NCI-H446 treated with DMSO at 0.1 percent for 48 hours (cell line): ENCODE results near the gene NRSN2.
"Not testable (repeated sequence)": the region's sequence is repeated elsewhere in the genome, so short reads cannot be mapped to it uniquely, and the experiment has no call there.

Experiments used
- DNase-seq: peaks from one replicate; lab custom pipeline; 2025; lab: John Stamatoyannopoulos, UW

The NRSN2 gene

GRCh38 chr20:375265-375889, 28.5 kb downstream of the NRSN2 start:
- no peak for DNase-seq

- DNase-seq, result no peak
Observed at GRCh38 chr20:376089-376488, 29.2 kb downstream of the NRSN2 start.

GRCh38 chr20:376750-377149, 29.8 kb downstream of the NRSN2 start:
- DNase-seq, result no peak

- DNase-seq, result not testable (repeated sequence)
Observed at GRCh38 chr20:377578-377977, 30.7 kb downstream of the NRSN2 start.

- DNase-seq, result no peak
Observed at GRCh38 chr20:378961-379336, 32.0 kb downstream of the NRSN2 start.

GRCh38 chr20:380763-381580, 34.1 kb downstream of the NRSN2 start:
- DNase-seq, result no peak

GRCh38 chr20:381581-382290, 34.8 kb downstream of the NRSN2 start:
- DNase-seq, result peak; percentile 42

GRCh38 chr20:382291-383115, 35.6 kb downstream of the NRSN2 start:
- no peak for DNase-seq

- DNase-seq, result no peak
Observed at GRCh38 chr20:383889-384288, 37.0 kb downstream of the NRSN2 start.

GRCh38 chr20:384723-385122, 37.8 kb downstream of the NRSN2 start:
- DNase-seq, result no peak

- no peak for DNase-seq
Observed at GRCh38 chr20:385448-385847, 38.5 kb downstream of the NRSN2 start.

GRCh38 chr20:386634-387033, 39.7 kb downstream of the NRSN2 start:
- not testable (repeated sequence) for DNase-seq

GRCh38 chr20:387520-387919, 40.6 kb downstream of the NRSN2 start:
- no peak for DNase-seq

GRCh38 chr20:388034-388994, 41.4 kb downstream of the NRSN2 start:
- DNase-seq, result no peak

GRCh38 chr20:389220-389619, 42.3 kb downstream of the NRSN2 start:
- no peak for DNase-seq

GRCh38 chr20:391041-391711, 44.3 kb downstream of the NRSN2 start:
- DNase-seq, result no peak

- not testable (repeated sequence) for DNase-seq
Observed at GRCh38 chr20:393296-393695, 46.4 kb downstream of the NRSN2 start.

- no peak for DNase-seq
Observed at GRCh38 chr20:396252-396618, 49.3 kb downstream of the NRSN2 start.

- no peak for DNase-seq
Observed at GRCh38 chr20:396619-397431, 49.9 kb downstream of the NRSN2 start.
